ENCODE measurements around the gene TLCD3B. TPM values are rescaled to one million over a fixed set of nuclear protein-coding genes. Genes with fewer than 3 reads are reported as not detected.
A peak's percentile ranks its signal among the peaks of the same experiment; 100 is the strongest.

The TLCD3B gene
- total RNA-seq, 2 experiments from 2014 or later, result 3.5 to 3.6 TPM

- ChIA-PET CTCF (interaction anchor here (1.2 to 2.7 kb wide), 7 partner anchors 9 to 313 kb away, joined by 3 to 14 read pairs (median 5); partner anchors contain the start of genes HIRIP3, INO80E and TAOK2), POLR2A (interaction anchor here (1.1 kb wide), 1 partner anchor 79 kb away, joined by 3 read pairs; the partner anchor contains the start of gene KCTD13)
- H3K9me3 Mint-ChIP-seq, result no peaks in the 10 kb centered on the region
- no peak for ATAC-seq
- TF ChIP-seq CTCF (IDR thresholded peaks at IDR 0.05), result no peak
- H3K27me3 Mint-ChIP-seq, result peaks cover 6% of the 10 kb centered on the region
- peaks cover 2% of the 10 kb centered on the region for H3K36me3 Mint-ChIP-seq (ENCODE audit: low read depth)
- no peak overlapping the region for H3K27ac Mint-ChIP-seq
- intact Hi-C loops (cut with micrococcal nuclease), result no loop called here
- H3K4me3 Mint-ChIP-seq, result no peak overlapping the region
- peaks cover 1% of the 10 kb centered on the region for H3K4me1 Mint-ChIP-seq (ENCODE audit: low read depth)
- DNase-seq, result no peak
Observed at GRCh38 chr16:30004811-30005242, 26.2 kb downstream of the TLCD3B start.

- ChIA-PET CTCF (interaction anchor here (2.1 to 2.7 kb wide), 2 partner anchors 15 to 304 kb away, joined by 5 to 14 read pairs; no protein-coding TSS in a partner anchor), POLR2A (interaction anchor here (1.1 kb wide), 1 partner anchor 78 kb away, joined by 3 read pairs; the partner anchor contains the start of gene KCTD13)
- Mint-ChIP-seq H3K4me3 (no peak overlapping the region), H3K27ac (no peak overlapping the region), H3K9me3 (no peaks in the 10 kb centered on the region), H3K27me3 (peaks cover 3% of the 10 kb centered on the region), H3K36me3 (ENCODE audit: low read depth) (peaks cover 2% of the 10 kb centered on the region), H3K4me1 (ENCODE audit: low read depth) (peaks cover 5% of the 10 kb centered on the region)
- DNase-seq (no peak), ATAC-seq (no peak)
- intact Hi-C loops (cut with micrococcal nuclease), result no loop called here
- TF ChIP-seq CTCF (IDR thresholded peaks at IDR 0.05), result no peak
Observed at GRCh38 chr16:30004424-30004776, 26.7 kb downstream of the TLCD3B start.

- ChIA-PET POLR2A (interaction anchor here (1.1 kb wide), 1 partner anchor 78 kb away, joined by 3 read pairs; the partner anchor contains the start of gene KCTD13), CTCF (interaction anchor here (2.7 kb wide), 1 partner anchor 304 kb away, joined by 14 read pairs; no protein-coding TSS in a partner anchor)
- intact Hi-C loops (cut with micrococcal nuclease), result no loop called here
Observed at GRCh38 chr16:30003670-30004423, 27.2 kb downstream of the TLCD3B start.

GRCh38 chr16:30002614-30003346 lies 28.3 kb downstream of the TLCD3B start:
- DNase-seq (no peak), ATAC-seq (no peak)
- Mint-ChIP-seq H3K9me3 (no peaks in the 10 kb centered on the region), H3K36me3 (ENCODE audit: low read depth) (peaks cover 11% of the 10 kb centered on the region), H3K27me3 (no peaks in the 10 kb centered on the region), H3K4me1 (ENCODE audit: low read depth) (peaks cover 11% of the 10 kb centered on the region), H3K27ac (peak overlapping the region; percentile 49), H3K4me3 (no peak overlapping the region)
- POLR2A ChIA-PET, result interaction anchor here (0.8 to 1.0 kb wide), 2 partner anchors 24 to 27 kb away, joined by 3 read pairs; no protein-coding TSS in a partner anchor
- CTCF ChIA-PET, result interaction anchor here (0.8 kb wide), 1 partner anchor 30 kb away, joined by 3 read pairs; no protein-coding TSS in a partner anchor
- no peak for TF ChIP-seq CTCF (IDR thresholded peaks at IDR 0.05)
- intact Hi-C loops (cut with micrococcal nuclease), result no loop called here

More at GRCh38 chr16:30003670-30004423, 27.2 kb downstream of the TLCD3B start:
- Mint-ChIP-seq H3K9me3 (no peaks in the 10 kb centered on the region), H3K4me3 (no peak overlapping the region), H3K27me3 (no peaks in the 10 kb centered on the region), H3K4me1 (ENCODE audit: low read depth) (peaks cover 5% of the 10 kb centered on the region), H3K27ac (no peak overlapping the region), H3K36me3 (ENCODE audit: low read depth) (peaks cover 4% of the 10 kb centered on the region)
- ATAC-seq (no peak), DNase-seq (no peak)
- no peak for TF ChIP-seq CTCF (IDR thresholded peaks at IDR 0.05)
